Mesenchymal stem cell (in vitro differentiated cells and primary cell): ENCODE data around the gene NAE1.

Source experiments
- DNase-seq: peaks from one replicate; pipeline ENCODE4 v3.0.0-alpha.2; 2013
- H2AFZ ChIP-seq: one replicate; pipeline ENCODE4 v1.6.1; 2013; ENCODE audit warnings: low read depth, mild to moderate bottlenecking, control low read depth, inconsistent platforms, low read length, moderate library complexity
- H2AK5ac ChIP-seq: 2 replicates; pipeline ENCODE4 v1.6.1; 2013; ENCODE audit warnings: low read length, moderate library complexity, mild to moderate bottlenecking, inconsistent platforms; ENCODE audit not compliant: severe bottlenecking
- H2BK120ac ChIP-seq: one replicate; pipeline ENCODE4 v1.6.1; 2013; ENCODE audit warnings: low read depth, mild to moderate bottlenecking, inconsistent platforms, low read length, moderate library complexity
- H2BK12ac ChIP-seq, 2 experiments: one replicate each; pipeline ENCODE4 v1.6.1; 2013; ENCODE audit warnings: inconsistent platforms in 2 of 2, low read length in 2 of 2, mild to moderate bottlenecking in 2 of 2, moderate library complexity in 2 of 2, control low read depth in 1 of 2
- H2BK15ac ChIP-seq: one replicate; pipeline ENCODE4 v1.6.1; 2013; ENCODE audit warnings: mild to moderate bottlenecking, low read depth, inconsistent platforms; ENCODE audit not compliant: poor library complexity, severe bottlenecking
- H2BK5ac ChIP-seq: 2 replicates; pipeline ENCODE4 v1.6.1; 2013; ENCODE audit warnings: low read depth, mild to moderate bottlenecking, low read length, control low read depth, inconsistent platforms; ENCODE audit not compliant: poor library complexity, severe bottlenecking
- H3K14ac ChIP-seq, 2 experiments: one replicate each; pipeline ENCODE4 v1.6.1; 2013; ENCODE audit warnings: inconsistent platforms in 2 of 2, low read length in 2 of 2, control low read depth in 1 of 2, mild to moderate bottlenecking in 1 of 2, moderate library complexity in 1 of 2
- H3K18ac ChIP-seq, 2 experiments: one replicate each; pipeline ENCODE4 v1.6.1; 2013; ENCODE audit warnings: inconsistent platforms in 2 of 2, low read length in 2 of 2, control low read depth in 1 of 2, low read depth in 1 of 2, mild to moderate bottlenecking in 1 of 2
- H3K23ac ChIP-seq, 2 experiments: one replicate each; pipeline ENCODE4 v1.6.1; 2013; ENCODE audit warnings: inconsistent platforms in 2 of 2, low read length in 2 of 2, mild to moderate bottlenecking in 2 of 2, moderate library complexity in 2 of 2, control low read depth in 1 of 2
- H3K27ac ChIP-seq: 2 replicates; pipeline ENCODE4 v1.5.1; 2013; ENCODE audit warnings: mild to moderate bottlenecking, moderate library complexity, low read length, control low read depth, inconsistent platforms; ENCODE audit not compliant: poor library complexity, severe bottlenecking
- H3K27me3 ChIP-seq, 2 experiments: 2 replicates each; pipeline versions ENCODE4 v1.6.1 to v1.7.0; 2013; ENCODE audit warnings: low read length in 2 of 2, mild to moderate bottlenecking in 2 of 2, moderate library complexity in 2 of 2, control low read depth in 1 of 2, inconsistent platforms in 1 of 2; ENCODE audit not compliant: control insufficient read depth in 1 of 2, insufficient read depth in 1 of 2
- H3K36me3 ChIP-seq, 2 experiments: 2 replicates each; pipeline versions ENCODE4 v1.6.1 to v1.7.0; 2013; ENCODE audit warnings: low read length in 2 of 2, control low read depth in 1 of 2, inconsistent platforms in 1 of 2, low read depth in 1 of 2, mild to moderate bottlenecking in 1 of 2; ENCODE audit not compliant: insufficient read depth in 2 of 2, control insufficient read depth in 1 of 2
- H3K4ac ChIP-seq, 2 experiments: one replicate each; pipeline ENCODE4 v1.6.1; 2013; ENCODE audit warnings: inconsistent platforms in 2 of 2, low read length in 2 of 2, mild to moderate bottlenecking in 2 of 2, moderate library complexity in 2 of 2, control low read depth in 1 of 2, low read depth in 1 of 2
- H3K4me1 ChIP-seq: 2 replicates; pipeline ENCODE4 v1.6.1; 2013; ENCODE audit warnings: low read depth, low read length, control low read depth; ENCODE audit not compliant: control insufficient read depth, insufficient read depth
- H3K4me2 ChIP-seq: 2 replicates; pipeline ENCODE4 v1.6.1; 2013; ENCODE audit warnings: low read length, mild to moderate bottlenecking, inconsistent platforms; ENCODE audit not compliant: poor library complexity, severe bottlenecking
- H3K4me3 ChIP-seq, 2 experiments: 2 replicates each; pipeline versions ENCODE4 v1.5.1 to v1.7.0; 2013; ENCODE audit warnings: low read length in 2 of 2, mild to moderate bottlenecking in 2 of 2, control low read depth in 1 of 2, low read depth in 1 of 2; ENCODE audit not compliant: insufficient read depth in 1 of 2
- H3K79me1 ChIP-seq: replicated peaks from 2 replicates; pipeline ENCODE4 v1.6.1; 2013; ENCODE audit warnings: mild to moderate bottlenecking, control low read depth, low read length, inconsistent platforms; ENCODE audit not compliant: poor library complexity, severe bottlenecking
- H3K9ac ChIP-seq: 2 replicates; pipeline ENCODE4 v1.7.0; 2013; ENCODE audit warnings: mild to moderate bottlenecking, low read length, moderate library complexity
- H3K9me3 ChIP-seq: 2 replicates; pipeline ENCODE4 v1.7.0; 2013; ENCODE audit warnings: mild to moderate bottlenecking, low read length; ENCODE audit not compliant: control insufficient read depth
- H4K8ac ChIP-seq: one replicate; pipeline ENCODE4 v1.6.1; 2013; ENCODE audit warnings: inconsistent platforms, mild to moderate bottlenecking, low read length, moderate library complexity
- H4K91ac ChIP-seq: one replicate; pipeline ENCODE4 v1.6.1; 2013; ENCODE audit warnings: mild to moderate bottlenecking, low read length, inconsistent platforms
- WGBS: methylation state at CpG from one replicate; pipeline ENCODE4 v1.1.7; 2013; ENCODE audit warnings: mixed read lengths; 5-methylcytosine and 5-hydroxymethylcytosine counted together

Gene NAE1

DNA sequence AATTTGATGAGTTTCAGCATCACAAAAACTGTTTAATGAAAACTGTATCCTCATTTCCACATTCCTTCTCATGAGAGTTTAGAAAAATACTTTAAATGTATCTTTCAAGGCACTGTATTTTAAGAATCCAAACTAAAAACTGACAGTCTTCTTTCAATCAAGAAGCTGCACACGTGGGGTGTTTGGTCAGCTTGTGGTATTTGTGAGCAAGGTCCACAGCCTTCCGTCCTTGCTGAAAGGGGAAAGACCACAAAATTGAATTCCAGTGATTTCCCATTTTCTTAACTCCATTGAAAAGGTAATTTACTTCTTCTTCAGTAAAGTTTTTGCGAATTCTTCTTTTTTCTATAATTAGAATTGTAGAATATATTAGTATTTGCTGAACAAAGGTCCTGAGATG lies 76.0 kb downstream of the NAE1 start:
- WGBS: 46% methylated on average over 2 of the region's 3 CpGs
- Histone ChIP-seq H3K27ac (no peak overlapping the region), H3K79me1 (no peaks in the 10 kb centered on the region), H3K36me3 (peaks cover 0 to 5% of the 10 kb centered on the region in 2 experiments), H3K4me2 (no peak overlapping the region), H2AK5ac (no peak overlapping the region), H3K9ac (no peak overlapping the region), H2AFZ (no peak overlapping the region), H3K4me1 (peaks cover 5% of the 10 kb centered on the region), H2BK5ac (no peak overlapping the region), H3K18ac (no peak overlapping the region), H3K14ac (no peak overlapping the region), H3K4me3 (no peak overlapping the region), H3K4ac (no peak overlapping the region), H3K27me3 (no peaks in the 10 kb centered on the region), H2BK12ac (no peak overlapping the region), H4K8ac (no peak overlapping the region), H4K91ac (no peak overlapping the region), H2BK15ac (no peak overlapping the region), H2BK120ac (no peak overlapping the region), H3K23ac (no peak overlapping the region), H3K9me3 (no peaks in the 10 kb centered on the region)
- DNase-seq: no peak

DNA sequence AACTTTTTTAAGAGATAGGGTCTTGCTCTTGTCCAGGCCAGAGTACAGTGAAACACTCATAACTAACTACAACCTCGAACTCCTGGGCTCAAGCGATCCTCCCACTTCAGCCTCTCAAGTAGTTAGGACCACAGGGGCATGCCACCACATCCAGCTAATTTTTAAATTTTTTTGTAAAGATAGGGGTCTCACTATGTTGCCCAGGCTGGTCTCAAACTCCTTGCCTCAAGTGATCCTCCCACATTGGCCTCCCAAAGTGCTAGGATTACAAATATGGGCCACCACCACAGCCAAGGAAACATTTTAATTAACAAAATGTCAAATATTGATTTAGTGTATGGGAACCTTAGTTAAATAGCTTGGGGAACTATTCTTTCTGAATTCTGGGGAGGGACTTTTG lies 76.6 kb downstream of the NAE1 start:
- Histone ChIP-seq H3K79me1 (no peaks in the 10 kb centered on the region), H3K23ac (no peak overlapping the region), H3K27me3 (no peaks in the 10 kb centered on the region), H3K14ac (no peak overlapping the region), H3K4me3 (no peak overlapping the region), H3K18ac (no peak overlapping the region), H2BK15ac (no peak overlapping the region), H3K27ac (no peak overlapping the region), H4K91ac (no peak overlapping the region), H3K4ac (no peak overlapping the region), H3K9ac (no peak overlapping the region), H4K8ac (no peak overlapping the region), H3K9me3 (no peaks in the 10 kb centered on the region), H2AK5ac (no peak overlapping the region), H2AFZ (no peak overlapping the region), H2BK5ac (no peak overlapping the region), H2BK120ac (no peak overlapping the region), H2BK12ac (no peak overlapping the region), H3K36me3 (peaks cover 0 to 9% of the 10 kb centered on the region in 2 experiments), H3K4me2 (no peak overlapping the region), H3K4me1 (peaks cover 5% of the 10 kb centered on the region)
- 100% methylated on average over 2 of the region's 2 CpGs for WGBS
- DNase-seq: no peak

DNA sequence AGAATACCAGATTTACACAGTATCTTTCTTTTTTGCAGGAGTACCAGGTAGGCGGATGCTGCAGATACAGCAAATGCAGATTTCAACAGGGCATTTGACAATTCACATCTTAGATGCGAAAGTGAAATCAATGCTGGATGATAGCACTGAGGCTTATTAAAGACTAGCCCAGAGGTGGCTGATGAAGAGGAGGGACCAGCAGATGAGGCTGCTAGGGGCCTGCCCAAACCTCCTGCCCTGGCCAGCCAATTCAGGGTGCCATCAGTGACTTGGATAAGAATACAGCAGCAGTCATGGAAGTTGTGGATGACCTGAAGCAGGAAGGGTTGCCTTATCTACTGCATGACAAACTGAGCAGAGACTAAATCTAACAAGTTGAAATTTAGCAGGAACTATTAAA lies 77.8 kb downstream of the NAE1 start:
- Histone ChIP-seq H3K79me1 (no peaks in the 10 kb centered on the region), H3K18ac (no peak overlapping the region), H3K23ac (no peak overlapping the region), H3K4me1 (peaks cover 7% of the 10 kb centered on the region), H2BK120ac (no peak overlapping the region), H3K9ac (no peak overlapping the region), H3K9me3 (no peaks in the 10 kb centered on the region), H3K4me3 (no peak overlapping the region), H2BK5ac (no peak overlapping the region), H2AK5ac (no peak overlapping the region), H2AFZ (no peak overlapping the region), H2BK12ac (no peak overlapping the region), H3K4me2 (no peak overlapping the region), H3K4ac (no peak overlapping the region), H4K91ac (no peak overlapping the region), H2BK15ac (no peak overlapping the region), H3K27me3 (no peaks in the 10 kb centered on the region), H4K8ac (no peak overlapping the region), H3K14ac (no peak overlapping the region), H3K36me3 (peaks cover 7 to 21% of the 10 kb centered on the region in 2 experiments), H3K27ac (no peak overlapping the region)
- 100% methylated on average over 2 of the region's 2 CpGs for WGBS
- DNase-seq: no peak
